ENCODE results near the gene GRID2. TPM values are rescaled to one million over a fixed set of nuclear protein-coding genes. Genes with fewer than 3 reads are reported as not detected.

GRID2 gene
- total and polyA plus RNA-seq, 10 of the 15 experiments (the other 5 are each of a cell fraction or from before 2014, with no cell fraction given) = not detected

- H3K36me3 ChIP-seq (ENCODE audit: control insufficient read depth in 2 of 2, insufficient read depth in 2 of 2, low read length in 1 of 2) = no peaks in the 10 kb centered on the region
- TF ChIP-seq RCOR1 (conservative IDR thresholded peaks at IDR 0.05; ENCODE audit: low read depth, low read length) = no peak
- no peak for TF ChIP-seq ZNF207 (IDR thresholded peaks at IDR 0.05; ENCODE audit: borderline replicate concordance)
- TF ChIP-seq SIN3A (IDR thresholded peaks at IDR 0.05; ENCODE audit: low read depth, low read length) = no peak
- TF ChIP-seq BCL11A (IDR thresholded peaks at IDR 0.05; ENCODE audit: low read depth, low read length) = no peak
- TF ChIP-seq IKZF1 (conservative IDR thresholded peaks at IDR 0.05) = no peak
- TF ChIP-seq NR2C2 (IDR thresholded peaks at IDR 0.05; ENCODE audit: borderline replicate concordance, control insufficient read depth, insufficient read length, low read depth) = no peak
- TF ChIP-seq ATF2 (IDR thresholded peaks at IDR 0.05; ENCODE audit: low read length) = no peak
- no peak for TF ChIP-seq KAT2A (conservative IDR thresholded peaks at IDR 0.05; ENCODE audit: control insufficient read depth, low read depth, low read length)
- no peak for TF ChIP-seq CHD1 (IDR thresholded peaks at IDR 0.05; ENCODE audit: low read depth, low read length)
- TF ChIP-seq JUNB (IDR thresholded peaks at IDR 0.05) = no peak
- RAD21 ChIA-PET (ENCODE audit: unreplicated experiment) = no interaction called here
- no peaks in the 10 kb centered on the region for H3K27me3 ChIP-seq (replicated peaks in 1 of 2; ENCODE audit: control insufficient read depth in 2 of 2, insufficient read depth in 2 of 2, low read length in 1 of 2)
- no peaks in the 10 kb centered on the region for H3K4me1 ChIP-seq (ENCODE audit: control insufficient read depth, insufficient read depth, low read length)
- BruUV-seq (replicated peaks) = no TSS peak
- DNase-seq (ENCODE audit: low read depth, low spot score) (no peak), FAIRE-seq (no peak), ATAC-seq (no peak)
- POLR2A ChIA-PET = no interaction called here
- no peak overlapping the region for H2AFZ ChIP-seq (ENCODE audit: control insufficient read depth, low read depth, low read length)
- no peak overlapping the region for H3K27ac ChIP-seq (ENCODE audit: control insufficient read depth, insufficient read depth)
- no peaks in the 10 kb centered on the region for H3K79me2 ChIP-seq (ENCODE audit: control insufficient read depth, insufficient read depth, low read length)
- in situ Hi-C loops (cut with MboI) (no loop called here), intact Hi-C loops (cut with micrococcal nuclease; ENCODE audit: unreplicated experiment) (no loop called here)
- H3K4me3 ChIP-seq = no peak overlapping the region
- H4K20me1 ChIP-seq (ENCODE audit: control insufficient read depth, insufficient read depth) = no peaks in the 10 kb centered on the region
- 57% methylated on average over 3 of the region's 3 CpGs for WGBS (ENCODE audit: insufficient coverage, insufficient replicate concordance, low lambda C conversion rate, missing lambda C conversion rate)
- no peak overlapping the region for H3K4me2 ChIP-seq (ENCODE audit: control insufficient read depth, insufficient read depth)
- SMC1A ChIA-PET (ENCODE audit: uncharacterized antibody, unreplicated experiment) = no interaction called here
- CTCF ChIA-PET = no interaction called here
- H3K9me3 ChIP-seq (replicated peaks; ENCODE audit: control insufficient read depth, insufficient read depth, low read length) = no peaks in the 10 kb centered on the region
- no peak overlapping the region for H3K9ac ChIP-seq (ENCODE audit: control insufficient read depth, insufficient read depth, low read length)
Measured at GRCh38 chr4:92677805-92678204, 374.0 kb downstream of the GRID2 start.

All from GM12878 (cell line).